Glutamatergic neuron (in vitro differentiated cells): ENCODE results near the gene AGTR1. TPM values are rescaled to one million over a fixed set of nuclear protein-coding genes. Genes with fewer than 3 reads are reported as not detected.

Source experiments
- DNase-seq: peaks from one replicate; pipeline ENCODE4 v3.0.0; 2022
- H3K27ac Mint-ChIP-seq: one replicate; pipeline ENCODE4 v1.8.0; 2020; ENCODE audit warnings: mild to moderate bottlenecking, mixed read lengths, inconsistent platforms; ENCODE audit not compliant: unreplicated experiment
- H3K27me3 Mint-ChIP-seq: one replicate; pipeline ENCODE4 v1.8.0; 2020; ENCODE audit warnings: mild to moderate bottlenecking, moderate library complexity, mixed read lengths, inconsistent platforms; ENCODE audit not compliant: unreplicated experiment
- H3K36me3 Mint-ChIP-seq: one replicate; pipeline ENCODE4 v1.8.0; 2020; ENCODE audit warnings: mild to moderate bottlenecking, mixed read lengths, inconsistent platforms; ENCODE audit not compliant: unreplicated experiment
- H3K4me1 Mint-ChIP-seq: one replicate; pipeline ENCODE4 v1.8.0; 2020; ENCODE audit warnings: mild to moderate bottlenecking, low read depth, mixed read lengths, inconsistent platforms; ENCODE audit not compliant: unreplicated experiment
- H3K4me3 Mint-ChIP-seq: one replicate; pipeline ENCODE4 v1.8.0; 2020; ENCODE audit warnings: mild to moderate bottlenecking, mixed read lengths, inconsistent platforms; ENCODE audit not compliant: unreplicated experiment
- H3K9me3 Mint-ChIP-seq: one replicate; pipeline ENCODE4 v1.8.0; 2020; ENCODE audit warnings: mild to moderate bottlenecking, moderate library complexity, mixed read lengths, inconsistent platforms; ENCODE audit not compliant: unreplicated experiment
- CTCF ChIP-seq: fragments of 200-600 bp; sonication (generic); IDR thresholded peaks from one replicate; pipeline ENCODE4 v1.5.0; 2021; ENCODE audit not compliant: partially characterized antibody, unreplicated experiment
- total RNA-seq: library from RNA; stranded (reverse); fragmentation: NEBNext Ultra II Directional; extraction: Animal tissue kit (Norgen Biotek cat#: 25700); gene quantifications from one replicate; pipeline ENCODE4 v1.2.1, GENCODE V29; 2021; ENCODE audit not compliant: unreplicated experiment

AGTR1 gene
- total RNA-seq, 1 donor from 2014 or later = not detected

- Mint-ChIP-seq H3K4me3 (no peak overlapping the region), H3K27me3 (no peaks in the 10 kb centered on the region), H3K9me3 (no peaks in the 10 kb centered on the region), H3K27ac (no peak overlapping the region), H3K4me1 (peaks cover 1% of the 10 kb centered on the region), H3K36me3 (no peaks in the 10 kb centered on the region)
- no peak for TF ChIP-seq CTCF
- no peak for DNase-seq
Observed at GRCh38 chr3:148763156-148763680, 65.5 kb downstream of the AGTR1 start.

- no peak for TF ChIP-seq CTCF
- H3K36me3 Mint-ChIP-seq = no peaks in the 10 kb centered on the region
- H3K9me3 Mint-ChIP-seq = no peaks in the 10 kb centered on the region
- no peaks in the 10 kb centered on the region for H3K27me3 Mint-ChIP-seq
- H3K4me3 Mint-ChIP-seq = no peak overlapping the region
- peaks cover 1% of the 10 kb centered on the region for H3K4me1 Mint-ChIP-seq
- H3K27ac Mint-ChIP-seq = no peak overlapping the region
- DNase-seq = no peak
Observed at GRCh38 chr3:148763986-148764935, 66.6 kb downstream of the AGTR1 start.

- no peaks in the 10 kb centered on the region for H3K4me1 Mint-ChIP-seq
Observed at GRCh38 chr3:148772361-148772760, 74.7 kb downstream of the AGTR1 start.

GRCh38 chr3:148772835-148773234, 75.1 kb downstream of the AGTR1 start:
- Mint-ChIP-seq H3K36me3 (no peaks in the 10 kb centered on the region), H3K27ac (no peak overlapping the region), H3K27me3 (no peaks in the 10 kb centered on the region), H3K4me3 (no peak overlapping the region), H3K4me1 (no peaks in the 10 kb centered on the region), H3K9me3 (no peaks in the 10 kb centered on the region)
- no peak for TF ChIP-seq CTCF
- no peak for DNase-seq

More at GRCh38 chr3:148772361-148772760, 74.7 kb downstream of the AGTR1 start:
- Mint-ChIP-seq H3K36me3 (no peaks in the 10 kb centered on the region), H3K4me3 (no peak overlapping the region), H3K9me3 (no peaks in the 10 kb centered on the region), H3K27ac (no peak overlapping the region), H3K27me3 (no peaks in the 10 kb centered on the region)
- DNase-seq = no peak
- TF ChIP-seq CTCF = no peak

GRCh38 chr3:148773805-148774204, 76.1 kb downstream of the AGTR1 start:
- H3K4me1 Mint-ChIP-seq = no peaks in the 10 kb centered on the region
- H3K27me3 Mint-ChIP-seq = no peaks in the 10 kb centered on the region
- H3K27ac Mint-ChIP-seq = no peak overlapping the region
- no peak for DNase-seq
- H3K9me3 Mint-ChIP-seq = no peaks in the 10 kb centered on the region
- no peak overlapping the region for H3K4me3 Mint-ChIP-seq
- no peaks in the 10 kb centered on the region for H3K36me3 Mint-ChIP-seq
- no peak for TF ChIP-seq CTCF
